Purkinje cell (primary cell): Measurements from ENCODE around the gene BBS1. TPM values are rescaled to one million over a fixed set of nuclear protein-coding genes. Genes with fewer than 3 reads are reported as not detected.

Experiments
- polyA plus RNA-seq: library from polyadenylated mRNA; unstranded; fragments of >200 nt; fragmentation: Nextera tagmentation; gene quantifications from 2 replicates; pipeline ENCODE4 v1.2.1, GENCODE V29; 2014

BBS1 gene
- 8.4 and 11.0 TPM in 2 replicates for polyA plus RNA-seq

GRCh38 chr11:66510271-66510989 lies at the start of gene BBS1:
TSS of gene BBS1 (plus strand) at chr11:66510635. CDS start at chr11:66510660, 25 bp downstream.

DNA sequence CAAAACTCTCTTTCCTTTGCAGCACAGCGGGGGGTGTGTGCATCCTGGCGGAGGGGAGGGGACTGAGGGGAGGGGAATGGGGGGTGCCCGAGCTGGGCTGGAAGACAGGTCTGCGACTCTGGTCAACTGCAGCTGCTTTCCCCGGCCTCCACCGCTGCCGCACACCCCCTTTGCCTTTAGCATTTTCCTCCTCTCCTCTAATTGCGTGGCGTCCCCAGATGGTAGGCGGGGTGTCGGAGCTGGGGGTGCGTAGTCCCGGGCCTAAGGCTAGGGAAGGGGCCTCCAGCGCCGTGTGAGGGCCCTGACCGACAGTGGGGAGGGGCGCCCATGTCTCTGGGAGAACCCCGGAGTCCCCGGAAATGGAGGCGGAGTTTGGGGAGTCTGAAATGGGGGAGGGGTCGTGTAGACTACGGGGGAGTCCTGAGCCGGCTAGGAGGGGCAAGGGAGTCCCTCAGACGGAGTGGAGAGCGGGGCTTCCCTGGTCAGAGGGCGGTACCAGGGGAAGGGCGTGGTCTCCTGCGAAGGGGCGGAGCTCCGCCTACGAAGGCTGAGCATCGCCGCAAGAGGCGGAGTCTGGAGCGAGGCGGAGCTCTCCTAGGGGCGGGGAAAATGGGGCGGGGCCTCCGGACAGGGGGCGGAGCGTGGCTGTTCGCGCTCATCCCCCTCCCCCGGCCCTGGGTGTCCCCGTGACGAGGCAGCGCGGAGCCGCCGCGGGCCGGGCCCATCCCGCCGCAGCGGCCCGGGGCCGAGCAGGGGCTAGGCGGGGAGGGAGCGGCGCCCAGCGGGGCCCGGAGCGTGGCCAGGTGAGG lies 44.0 kb upstream of the BBS1 start, which contains the start of gene PELI3:
Gene PELI3 (plus strand): TSS at position 681 of the 809 bp plus-strand sequence. CDS start 1,224 bp downstream, outside the sequence.

GRCh38 chr11:66480117-66480938 lies 30.1 kb upstream of the BBS1 start, which contains the start of gene DPP3:
TSS of gene DPP3 (plus strand) at chr11:66480434. CDS start at chr11:66482201, 1,767 bp downstream.

DNA sequence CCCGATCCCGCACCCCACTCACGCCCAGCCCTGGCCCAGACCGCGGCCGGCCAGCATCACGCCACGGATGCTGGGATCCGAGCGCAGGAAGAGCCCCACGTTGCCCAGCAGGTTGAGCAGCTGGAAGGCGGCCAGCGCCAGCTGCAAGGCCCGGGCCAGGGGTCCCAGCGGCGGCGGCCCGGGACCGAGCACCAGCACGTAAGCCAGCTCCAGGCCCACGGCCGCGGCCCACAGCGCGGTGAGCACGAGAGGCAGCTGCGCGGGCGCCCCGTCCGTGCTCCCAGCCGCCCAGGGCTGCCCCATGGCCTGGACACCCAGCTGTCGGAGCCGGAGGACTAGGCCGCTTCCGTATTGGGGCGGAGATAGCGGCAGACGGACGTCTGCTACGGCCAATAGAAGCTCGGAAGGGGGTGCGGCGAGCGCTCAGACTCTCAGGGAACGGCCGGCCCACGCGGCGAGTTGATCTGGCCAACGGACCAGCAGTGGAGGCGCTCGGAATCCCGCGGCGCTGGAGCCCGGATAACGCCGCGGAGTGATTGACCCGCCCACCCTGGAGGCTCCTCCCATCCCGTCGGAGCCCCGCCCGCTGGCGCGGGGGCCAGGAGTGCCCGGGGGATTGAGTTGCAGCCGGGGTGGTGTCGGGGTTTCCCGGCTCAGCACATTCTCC lies 35.4 kb downstream of the BBS1 start, which contains the start of gene ZDHHC24:
Gene ZDHHC24 (minus strand): TSS at position 348 of the 667 bp plus-strand sequence. CDS start 45 bp downstream, at position 303.

GRCh38 chr11:66546368-66546965 lies 36.0 kb downstream of the BBS1 start, which contains the start of gene ACTN3:
TSS of gene ACTN3 (plus strand) at chr11:66546903. CDS start at chr11:66546938, 35 bp downstream.

GRCh38 chr11:66568124-66568916 lies 57.9 kb downstream of the BBS1 start, which contains the start of gene CTSF:
TSS of gene CTSF (minus strand) at chr11:66568606. CDS start at chr11:66568486, 120 bp downstream.

Other genes with a start within 250 kb of the BBS1 start
- gene RAB1B, start 242.0 kb upstream of the BBS1 start, polyA plus RNA-seq = 12.7 and 16.6 TPM in 2 replicates
- 5.1 and 9.1 TPM in 2 replicates for gene CNIH2, start 232.5 kb upstream of the BBS1 start, polyA plus RNA-seq
- gene YIF1A, start 221.5 kb upstream of the BBS1 start, polyA plus RNA-seq = 11.5 and 12.7 TPM in 2 replicates
- 6.2 and 8.1 TPM in 2 replicates for gene TMEM151A, start 218.7 kb upstream of the BBS1 start, polyA plus RNA-seq
- not detected in 2 replicates for gene CD248, start 193.6 kb upstream of the BBS1 start, polyA plus RNA-seq
- gene RIN1, start 174.2 kb upstream of the BBS1 start, polyA plus RNA-seq = 0.73 TPM in 1 of 2 replicates, not detected in the other
- 2.6 and 6.8 TPM in 2 replicates for gene BRMS1, start 165.5 kb upstream of the BBS1 start, polyA plus RNA-seq
- 175 and 218 TPM in 2 replicates for gene B4GAT1, start 163.0 kb upstream of the BBS1 start, polyA plus RNA-seq
- 0.52 and 0.69 TPM in 2 replicates for gene SLC29A2, start 138.9 kb upstream of the BBS1 start, polyA plus RNA-seq
- gene NPAS4, start 89.6 kb upstream of the BBS1 start, polyA plus RNA-seq = 0.16 TPM in 1 of 2 replicates, not detected in the other
- 17.4 and 20.0 TPM in 2 replicates for gene MRPL11, start 71.8 kb upstream of the BBS1 start, polyA plus RNA-seq
- gene PELI3, start 43.7 kb upstream of the BBS1 start, polyA plus RNA-seq = 1.9 and 3.8 TPM in 2 replicates
- 7.0 and 9.5 TPM in 2 replicates for gene DPP3, start 30.2 kb upstream of the BBS1 start, polyA plus RNA-seq
- gene ZDHHC24, start 35.4 kb downstream of the BBS1 start, polyA plus RNA-seq = 3.7 and 4.8 TPM in 2 replicates
- not detected in 2 replicates for gene ACTN3, start 36.3 kb downstream of the BBS1 start, polyA plus RNA-seq
- gene CTSF, start 58.0 kb downstream of the BBS1 start, polyA plus RNA-seq = 17.0 and 22.1 TPM in 2 replicates
- not detected in 2 replicates for gene CCDC87, start 82.4 kb downstream of the BBS1 start, polyA plus RNA-seq
- gene CCS, start 82.5 kb downstream of the BBS1 start, polyA plus RNA-seq = 11.9 and 12.9 TPM in 2 replicates
- gene RBM14, start 106.0 kb downstream of the BBS1 start, polyA plus RNA-seq = 8.6 and 17.6 TPM in 2 replicates
- 45.8 and 61.8 TPM in 2 replicates for gene RBM4, start 128.1 kb downstream of the BBS1 start, polyA plus RNA-seq
- 16.2 and 17.1 TPM in 2 replicates for gene RBM4B, start 167.3 kb downstream of the BBS1 start, polyA plus RNA-seq
- 73.2 and 78.9 TPM in 2 replicates for gene SPTBN2, start 218.6 kb downstream of the BBS1 start, polyA plus RNA-seq